ENCODE data around the gene SIL1. TPM values are rescaled to one million over a fixed set of nuclear protein-coding genes. Genes with fewer than 3 reads are reported as not detected.
"Not testable (repeated sequence)": the region's sequence is repeated elsewhere in the genome, so short reads cannot be mapped to it uniquely, and the experiment has no call there.

The SIL1 gene
- total RNA-seq, 1 experiment from 2014 or later, result 114 TPM

GRCh38 chr5:139037732-139038131 lies 160.4 kb downstream of the SIL1 start:
- ChIA-PET POLR2A (interaction anchor here (0.7 kb wide), 1 partner anchor 311 kb away, joined by 3 read pairs; no protein-coding TSS in a partner anchor), CTCF (interaction anchor here (0.5 to 1.0 kb wide), 2 partner anchors 10 to 126 kb away, joined by 3 read pairs; no protein-coding TSS in a partner anchor)
- intact Hi-C loops (cut with micrococcal nuclease), result no loop called here
- H3K27me3 Mint-ChIP-seq (ENCODE audit: insufficient read depth, unreplicated experiment), result no peaks in the 10 kb centered on the region
- peaks cover 12% of the 10 kb centered on the region for H3K36me3 Mint-ChIP-seq (ENCODE audit: insufficient read depth, unreplicated experiment)
- no peaks in the 10 kb centered on the region for H3K4me1 Mint-ChIP-seq (ENCODE audit: insufficient read depth, unreplicated experiment)
- peaks cover 25% of the 10 kb centered on the region for H3K9me3 Mint-ChIP-seq (ENCODE audit: unreplicated experiment)
- DNase-seq (ENCODE audit: unreplicated experiment), result no peak
- no peak overlapping the region for H3K4me3 Mint-ChIP-seq (ENCODE audit: unreplicated experiment)
- no peak for TF ChIP-seq CTCF (IDR thresholded peaks at IDR 0.05; ENCODE audit: unreplicated experiment)
- BruUV-seq (replicated peaks), result no TSS peak
- no peak overlapping the region for H3K27ac Mint-ChIP-seq (ENCODE audit: low read depth, unreplicated experiment)

DNA sequence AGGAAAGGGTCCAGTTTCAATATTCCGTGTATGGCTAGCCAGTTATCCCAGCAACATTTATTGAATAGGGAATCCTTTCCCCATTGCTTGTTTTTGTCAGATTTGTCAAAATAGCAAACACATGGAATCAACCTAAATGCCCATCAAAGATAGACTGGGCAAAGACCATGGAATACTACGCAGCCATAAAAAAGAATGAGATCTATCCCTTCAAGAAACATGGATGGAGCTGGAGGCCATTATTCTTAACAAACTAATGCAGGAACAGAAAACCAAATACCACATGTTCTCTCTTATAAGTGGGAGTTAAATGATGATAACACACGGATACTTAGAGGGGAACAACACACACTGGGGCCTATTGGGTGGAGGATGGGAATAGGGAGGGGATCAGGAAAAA lies 161.8 kb downstream of the SIL1 start:
- DNase-seq (ENCODE audit: unreplicated experiment); H3K4me3 Mint-ChIP-seq (ENCODE audit: unreplicated experiment); intact Hi-C loops (cut with micrococcal nuclease); H3K27ac Mint-ChIP-seq (ENCODE audit: low read depth, unreplicated experiment); H3K4me1 Mint-ChIP-seq (ENCODE audit: insufficient read depth, unreplicated experiment); CTCF ChIA-PET; POLR2A ChIA-PET; BruUV-seq (replicated peaks); H3K27me3 Mint-ChIP-seq (ENCODE audit: insufficient read depth, unreplicated experiment): not testable (repeated sequence)
- Mint-ChIP-seq H3K9me3 (ENCODE audit: unreplicated experiment) (peaks cover 25% of the 10 kb centered on the region), H3K36me3 (ENCODE audit: insufficient read depth, unreplicated experiment) (peaks cover 12% of the 10 kb centered on the region)

DNA sequence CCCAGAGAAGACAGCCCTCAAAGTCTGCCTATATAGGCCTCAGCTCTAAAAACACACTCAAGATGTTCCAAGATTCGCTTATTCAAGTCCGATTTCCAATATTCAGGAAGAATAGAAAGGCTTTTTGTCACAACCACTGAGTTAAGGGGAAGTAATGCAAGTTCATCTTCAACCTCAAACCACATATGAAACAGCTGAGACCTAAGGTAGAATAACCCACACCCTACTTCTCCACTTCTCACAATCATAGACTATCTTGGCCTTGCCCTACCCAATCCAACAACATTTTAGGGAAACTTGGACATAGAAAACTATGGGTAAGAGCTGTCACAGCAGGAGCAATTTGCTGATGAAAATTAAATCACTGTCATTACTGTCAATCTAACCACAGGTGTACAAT lies 171.0 kb downstream of the SIL1 start:
- no peaks in the 10 kb centered on the region for H3K27me3 Mint-ChIP-seq (ENCODE audit: insufficient read depth, unreplicated experiment)
- POLR2A ChIA-PET, result interaction anchor here (0.6 kb wide), 1 partner anchor 50 kb away, joined by 4 read pairs; no protein-coding TSS in a partner anchor
- DNase-seq (ENCODE audit: unreplicated experiment), result no peak
- H3K36me3 Mint-ChIP-seq (ENCODE audit: insufficient read depth, unreplicated experiment), result peaks cover 15% of the 10 kb centered on the region
- no TSS peak for BruUV-seq (replicated peaks)
- CTCF ChIA-PET, result interaction anchor here (0.7 to 1.0 kb wide), 2 partner anchors 11 to 55 kb away, joined by 3 read pairs; no protein-coding TSS in a partner anchor
- no peak overlapping the region for H3K27ac Mint-ChIP-seq (ENCODE audit: low read depth, unreplicated experiment)
- peaks cover 13% of the 10 kb centered on the region for H3K4me1 Mint-ChIP-seq (ENCODE audit: insufficient read depth, unreplicated experiment)
- no peak for TF ChIP-seq CTCF (IDR thresholded peaks at IDR 0.05; ENCODE audit: unreplicated experiment)
- H3K9me3 Mint-ChIP-seq (ENCODE audit: unreplicated experiment), result no peaks in the 10 kb centered on the region
- intact Hi-C loops (cut with micrococcal nuclease), result no loop called here
- no peak overlapping the region for H3K4me3 Mint-ChIP-seq (ENCODE audit: unreplicated experiment)

DNA sequence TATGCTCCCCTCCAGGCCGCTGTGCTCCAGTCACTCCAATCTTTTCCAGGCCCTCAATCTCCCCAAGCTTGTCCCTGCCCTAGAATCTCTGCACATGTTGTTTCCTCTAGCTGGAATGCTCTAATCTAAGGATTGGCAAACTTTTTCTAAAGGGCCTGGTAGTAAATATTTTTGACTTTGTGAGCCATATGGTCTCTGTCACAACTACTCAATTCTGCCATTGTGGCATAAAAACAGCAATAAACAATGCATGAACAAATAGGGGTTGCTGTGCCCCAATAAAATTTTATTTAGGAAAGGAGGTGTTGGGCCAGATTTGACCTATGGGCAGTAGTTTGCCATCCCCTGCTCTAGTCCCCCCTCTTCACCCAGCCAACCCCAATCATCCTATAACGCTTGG lies 172.5 kb downstream of the SIL1 start:
- ChIA-PET POLR2A (no interaction called here), CTCF (interaction anchor here (0.6 kb wide), 1 partner anchor 244 kb away, joined by 3 read pairs; no protein-coding TSS in a partner anchor)
- Mint-ChIP-seq H3K9me3 (ENCODE audit: unreplicated experiment) (no peaks in the 10 kb centered on the region), H3K27ac (ENCODE audit: low read depth, unreplicated experiment) (no peak overlapping the region), H3K4me3 (ENCODE audit: unreplicated experiment) (no peak overlapping the region), H3K36me3 (ENCODE audit: insufficient read depth, unreplicated experiment) (peaks cover 20% of the 10 kb centered on the region), H3K27me3 (ENCODE audit: insufficient read depth, unreplicated experiment) (no peaks in the 10 kb centered on the region), H3K4me1 (ENCODE audit: insufficient read depth, unreplicated experiment) (peaks cover 13% of the 10 kb centered on the region)
- no TSS peak for BruUV-seq (replicated peaks)
- no peak for DNase-seq (ENCODE audit: unreplicated experiment)
- TF ChIP-seq CTCF (IDR thresholded peaks at IDR 0.05; ENCODE audit: unreplicated experiment), result no peak
- intact Hi-C loops (cut with micrococcal nuclease), result no loop called here

Measured in MCF 10A (cell line).